SK-N-SH (cell line): ENCODE results near the gene SNX22. TPM values are rescaled to one million over a fixed set of nuclear protein-coding genes. Genes with fewer than 3 reads are reported as not detected.

Experiments
- CTCF ChIA-PET: fragments of 300-600, 350-600 bp; formaldehyde crosslinking; extraction: SDS; loops from one replicate; lab custom pipeline; 2021; lab: Yijun Ruan, JAX
- POLR2A ChIA-PET: fragments of 350-600 bp; sonication (Branson Sonifier 250); formaldehyde crosslinking; extraction: SDS; loops from one replicate; lab custom pipeline; 2020; ENCODE audit warnings: antibody characterized with exemption, inconsistent platforms; lab: Yijun Ruan, JAX
- DNase-seq: peaks from one replicate; pipeline ENCODE4 v3.0.0; 2012
- H2AFZ ChIP-seq: fragments of 200-600 bp; sonication (generic); 2 replicates; pipeline ENCODE4 v1.8.1; 2016; ENCODE audit warnings: antibody characterized with exemption, mild to moderate bottlenecking, low read depth
- H3F3A ChIP-seq: fragments of 200-600 bp; sonication (generic); replicated peaks from 2 replicates; pipeline ENCODE3; 2016; ENCODE audit warnings: antibody characterized with exemption, mild to moderate bottlenecking; ENCODE audit not compliant: insufficient read depth
- H3K27ac ChIP-seq, 2 experiments: fragments of 200-500 bp in 1 of 2; fragments of 200-600 bp in 1 of 2; sonication (Bioruptor generic) in 1 of 2; sonication (generic), shearing (Covaris generic) in 1 of 2; 2 replicates each; pipeline versions ENCODE4 v1.5.1 to v1.6.1; 2014 to 2016; ENCODE audit warnings: low read depth in 2 of 2, inconsistent platforms in 1 of 2, low read length in 1 of 2, mild to moderate bottlenecking in 1 of 2, mixed read lengths in 1 of 2
- H3K27me3 ChIP-seq: fragments of 200-600 bp; sonication (generic), shearing (Covaris generic); 2 replicates; pipeline ENCODE4 v1.6.1; 2016; ENCODE audit warnings: mixed run types; ENCODE audit not compliant: insufficient read depth
- H3K36me3 ChIP-seq, 2 experiments: fragments of 200-500 bp in 1 of 2; fragments of 200-600 bp in 1 of 2; sonication (Bioruptor generic) in 1 of 2; sonication (generic) in 1 of 2; replicated peaks in 1 of 2; 2 replicates each; pipeline versions ENCODE3 to v1.5.1; 2014 to 2016; ENCODE audit warnings: low read length in 1 of 2, mild to moderate bottlenecking in 1 of 2; ENCODE audit not compliant: insufficient read depth in 2 of 2, control insufficient read depth in 1 of 2
- H3K4me1 ChIP-seq, 2 experiments: fragments of 200-500 bp in 1 of 2; fragments of 200-600 bp in 1 of 2; sonication (Bioruptor generic) in 1 of 2; sonication (generic), shearing (Covaris generic) in 1 of 2; 2 replicates each; pipeline versions ENCODE4 v1.5.1 to v1.6.1; 2014 to 2016; ENCODE audit warnings: low read depth in 1 of 2, low read length in 1 of 2, mixed run types in 1 of 2; ENCODE audit not compliant: insufficient read depth in 2 of 2, control insufficient read depth in 1 of 2
- H3K4me2 ChIP-seq: fragments of 200-600 bp; sonication (generic), shearing (Covaris generic); 2 replicates; pipeline ENCODE4 v1.6.1; 2017; ENCODE audit warnings: mixed run types
- H3K4me3 ChIP-seq, 2 experiments: fragments of 200-500 bp in 1 of 2; fragments of 200-600 bp in 1 of 2; sonication (Bioruptor generic) in 1 of 2; sonication (generic), shearing (Covaris generic) in 1 of 2; 2 replicates each; pipeline versions ENCODE4 v1.5.1 to v1.8.1; 2014 to 2016; ENCODE audit warnings: low read depth in 2 of 2, inconsistent platforms in 1 of 2, low read length in 1 of 2, mild to moderate bottlenecking in 1 of 2, mixed read lengths in 1 of 2, moderate library complexity in 1 of 2
- H3K79me2 ChIP-seq: fragments of 200-600 bp; sonication (generic); 2 replicates; pipeline ENCODE4 v1.8.1; 2017; ENCODE audit warnings: mild to moderate bottlenecking; ENCODE audit not compliant: insufficient read depth
- H3K9ac ChIP-seq: fragments of 200-600 bp; sonication (generic); 2 replicates; pipeline ENCODE4 v1.6.1; 2017; ENCODE audit warnings: mixed run types
- H3K9me2 ChIP-seq: fragments of 200-600 bp; sonication (generic); 2 replicates; pipeline ENCODE4 v1.6.1; 2017; ENCODE audit warnings: mixed run types
- H3K9me3 ChIP-seq: fragments of 200-600 bp; sonication (generic); 2 replicates; pipeline ENCODE4 v1.6.1; 2017; ENCODE audit warnings: mixed run types, mild to moderate bottlenecking, moderate library complexity
- H4K20me1 ChIP-seq: fragments of 200-600 bp; sonication (generic); 2 replicates; pipeline ENCODE4 v1.6.1; 2017; ENCODE audit warnings: mild to moderate bottlenecking, mixed run types; ENCODE audit not compliant: insufficient read depth
- CHD2 ChIP-seq: fragments of 150-350 bp; IDR thresholded peaks from 2 replicates; pipeline ENCODE4 v1.6.1; 2018; ENCODE audit warnings: low read length; ENCODE audit not compliant: partially characterized antibody
- CTCF ChIP-seq: fragments of 200-600 bp; sonication (generic); IDR thresholded peaks from 2 replicates; pipeline ENCODE4 v1.6.1; 2017; ENCODE audit warnings: antibody characterized with exemption, mild to moderate bottlenecking, moderate library complexity
- ELF1 ChIP-seq: IDR thresholded peaks from 2 replicates; pipeline ENCODE4 v1.4.0; 2012
- EZH2phosphoT487 ChIP-seq: fragments of 200-600 bp; sonication (generic); IDR thresholded peaks from 2 replicates; pipeline ENCODE4 v1.6.1; 2017; ENCODE audit warnings: low read depth, mixed run types, mild to moderate bottlenecking, antibody characterized with exemption, moderate library complexity, borderline replicate concordance
- FOSL2 ChIP-seq: IDR thresholded peaks from 2 replicates; pipeline ENCODE4 v1.4.0; 2012; ENCODE audit warnings: low read depth, mild to moderate bottlenecking, moderate library complexity, borderline replicate concordance
- FOXJ3 ChIP-seq: sonication (generic); formaldehyde crosslinking; IDR thresholded peaks from 2 replicates; pipeline ENCODE4 v1.5.1; 2020; ENCODE audit warnings: mild to moderate bottlenecking, missing genetic modification reagents
- JUND ChIP-seq: IDR thresholded peaks from 2 replicates; pipeline ENCODE4 v1.4.0; 2012
- NRF1 ChIP-seq: IDR thresholded peaks from 2 replicates; pipeline ENCODE4 v1.6.1; 2012; ENCODE audit warnings: low read depth, mild to moderate bottlenecking, low read length
- POLR2AphosphoS5 ChIP-seq: IDR thresholded peaks from 2 replicates; pipeline ENCODE4 v1.6.1; 2012; ENCODE audit warnings: low read depth, low read length
- TAF1 ChIP-seq: IDR thresholded peaks from 2 replicates; pipeline ENCODE4 v1.6.1; 2012; ENCODE audit warnings: low read depth, mild to moderate bottlenecking, low read length, moderate library complexity, borderline replicate concordance
- TCF12 ChIP-seq: IDR thresholded peaks from 2 replicates; pipeline ENCODE4 v1.4.0; 2012
- TEAD4 ChIP-seq: IDR thresholded peaks from 2 replicates; pipeline ENCODE4 v1.4.0; 2012; ENCODE audit warnings: mild to moderate bottlenecking, borderline replicate concordance; ENCODE audit not compliant: insufficient read depth
- USF1 ChIP-seq: IDR thresholded peaks from 2 replicates; pipeline ENCODE4 v1.4.0; 2012; ENCODE audit warnings: low read depth, borderline replicate concordance
- USF2 ChIP-seq: fragments of 150-350 bp; IDR thresholded peaks from 2 replicates; pipeline ENCODE4 v1.6.1; 2017; ENCODE audit warnings: antibody characterized with exemption, low read length, low read depth, borderline replicate concordance
- ZBTB33 ChIP-seq: IDR thresholded peaks from 2 replicates; pipeline ENCODE4 v1.4.0; 2012; ENCODE audit warnings: low read depth, borderline replicate concordance
- WGBS: methylation state at CpG from one replicate; pipeline ENCODE4 v1.1.6; 2017; ENCODE audit warnings: low lambda C conversion rate; 5-methylcytosine and 5-hydroxymethylcytosine counted together
- polyA plus RNA-seq, 3 experiments: library from polyadenylated mRNA; depleted of rRNA; stranded (reverse); fragments of >200 nt; gene quantifications; 2 replicates each; pipeline ENCODE4 v1.2.3, GENCODE V29; 2012

The SNX22 gene
- polyA plus RNA-seq, 1 of the 3 experiments (the other 2 are of a cell fraction), result 0.94 TPM

GRCh38 chr15:64122444-64122843 lies 29.1 kb upstream of the SNX22 start:
- H2AFZ ChIP-seq, result no peak overlapping the region
- no peaks in the 10 kb centered on the region for H3K9me3 ChIP-seq
- no peak overlapping the region for H3K9ac ChIP-seq
- no peaks in the 10 kb centered on the region for H4K20me1 ChIP-seq
- ChIA-PET CTCF (interaction anchor here (2.1 kb wide), 1 partner anchor 31 kb away, joined by 9 read pairs; no protein-coding TSS in a partner anchor), POLR2A (no interaction called here)
- H3F3A ChIP-seq, result no peaks in the 10 kb centered on the region
- H3K27me3 ChIP-seq, result no peaks in the 10 kb centered on the region
- 88% methylated on average over 1 of the region's 1 CpG for WGBS
- H3K9me2 ChIP-seq, result no peaks in the 10 kb centered on the region
- no peak for DNase-seq
- peaks cover 66 to 73% of the 10 kb centered on the region in 2 experiments for H3K36me3 ChIP-seq
- H3K79me2 ChIP-seq, result no peaks in the 10 kb centered on the region
- no peak overlapping the region for H3K4me3 ChIP-seq
- H3K4me1 ChIP-seq, result no peaks in the 10 kb centered on the region
- no peak for TF ChIP-seq CHD2
- no peak for TF ChIP-seq FOXJ3 (CRISPR knock-in tag)
- no peak for TF ChIP-seq EZH2phosphoT487
- TF ChIP-seq TAF1, result no peak
- no peak for TF ChIP-seq CTCF
- TF ChIP-seq USF2, result no peak
- no peak for TF ChIP-seq POLR2AphosphoS5
- no peak for TF ChIP-seq TEAD4
- no peak for TF ChIP-seq ELF1
- TF ChIP-seq USF1, result no peak
- no peak for TF ChIP-seq FOSL2
- no peak for TF ChIP-seq NRF1
- no peak for TF ChIP-seq JUND
- TF ChIP-seq ZBTB33, result no peak
- TF ChIP-seq TCF12, result no peak
- no peak overlapping the region for H3K4me2 ChIP-seq
- H3K27ac ChIP-seq, result no peak overlapping the region
